ENCODE measurements around the gene ZNF385B.
"Not testable (repeated sequence)": the region's sequence is repeated elsewhere in the genome, so short reads cannot be mapped to it uniquely, and the experiment has no call there.

DNA sequence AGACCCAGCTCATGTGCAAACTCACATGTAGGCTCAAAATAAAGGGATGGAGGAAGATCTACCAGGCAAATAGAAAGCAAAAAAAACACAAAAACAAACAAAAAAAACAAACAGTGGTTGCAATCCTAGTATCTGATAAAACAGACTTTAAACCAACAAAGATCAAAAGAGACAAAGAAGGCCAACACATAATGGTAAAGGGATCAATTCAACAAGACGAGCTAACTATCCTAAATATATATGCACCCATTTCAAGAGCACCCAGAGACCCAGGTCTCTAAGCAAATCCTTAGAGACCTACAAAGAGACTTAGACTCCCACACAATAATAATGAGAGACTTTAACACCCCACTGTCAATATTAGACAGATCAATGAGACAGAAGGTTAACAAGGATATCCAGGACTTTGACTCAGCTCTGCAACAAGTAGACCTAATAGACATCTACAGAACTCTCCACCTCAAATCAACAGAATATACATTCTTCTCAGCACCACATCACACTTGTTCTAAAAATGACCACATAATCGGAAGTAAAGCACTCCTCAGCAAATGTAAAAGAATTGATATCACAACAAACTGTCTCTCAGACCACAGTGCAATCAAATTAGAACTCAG, 229.5 kb downstream of the ZNF385B start:
- TF ChIP-seq, protein P1, sequence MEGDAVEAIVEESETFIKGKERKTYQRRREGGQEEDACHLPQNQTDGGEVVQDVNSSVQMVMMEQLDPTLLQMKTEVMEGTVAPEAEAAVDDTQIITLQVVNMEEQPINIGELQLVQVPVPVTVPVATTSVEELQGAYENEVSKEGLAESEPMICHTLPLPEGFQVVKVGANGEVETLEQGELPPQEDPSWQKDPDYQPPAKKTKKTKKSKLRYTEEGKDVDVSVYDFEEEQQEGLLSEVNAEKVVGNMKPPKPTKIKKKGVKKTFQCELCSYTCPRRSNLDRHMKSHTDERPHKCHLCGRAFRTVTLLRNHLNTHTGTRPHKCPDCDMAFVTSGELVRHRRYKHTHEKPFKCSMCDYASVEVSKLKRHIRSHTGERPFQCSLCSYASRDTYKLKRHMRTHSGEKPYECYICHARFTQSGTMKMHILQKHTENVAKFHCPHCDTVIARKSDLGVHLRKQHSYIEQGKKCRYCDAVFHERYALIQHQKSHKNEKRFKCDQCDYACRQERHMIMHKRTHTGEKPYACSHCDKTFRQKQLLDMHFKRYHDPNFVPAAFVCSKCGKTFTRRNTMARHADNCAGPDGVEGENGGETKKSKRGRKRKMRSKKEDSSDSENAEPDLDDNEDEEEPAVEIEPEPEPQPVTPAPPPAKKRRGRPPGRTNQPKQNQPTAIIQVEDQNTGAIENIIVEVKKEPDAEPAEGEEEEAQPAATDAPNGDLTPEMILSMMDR (IDR thresholded peaks at IDR 0.05): not testable (repeated sequence)
- TF ChIP-seq POLR2A (IDR thresholded peaks at IDR 0.05): not testable (repeated sequence)

All from body of pancreas (tissue), 4 donors.